ENCODE results near the gene TRPM6.
"Not testable (repeated sequence)": the region's sequence is repeated elsewhere in the genome, so short reads cannot be mapped to it uniquely, and the experiment has no call there.

TRPM6 gene

GRCh38 chr9:74858751-74859414 lies 28.8 kb downstream of the TRPM6 start:
- H3K4me3 ChIP-seq (ENCODE audit: low read depth, low read length): no peak overlapping the region
- TF ChIP-seq CTCF (IDR thresholded peaks at IDR 0.05; ENCODE audit: low read depth, low read length, missing control alignments): no peak
- DNase-seq (ENCODE audit: low read depth): no peak

GRCh38 chr9:74856989-74857388 lies 30.7 kb downstream of the TRPM6 start:
- no peak overlapping the region for H3K4me3 ChIP-seq (ENCODE audit: low read depth, low read length)
- no peak for TF ChIP-seq CTCF (IDR thresholded peaks at IDR 0.05; ENCODE audit: low read depth, low read length, missing control alignments)
- DNase-seq (ENCODE audit: low read depth): no peak

- no peak for DNase-seq (ENCODE audit: low read depth)
- H3K4me3 ChIP-seq (ENCODE audit: low read depth, low read length): no peak overlapping the region
- TF ChIP-seq CTCF (IDR thresholded peaks at IDR 0.05; ENCODE audit: low read depth, low read length, missing control alignments): no peak
Observed at GRCh38 chr9:74855072-74855471, 32.6 kb downstream of the TRPM6 start.

GRCh38 chr9:74853024-74853423 lies 34.7 kb downstream of the TRPM6 start:
- not testable (repeated sequence) for H3K4me3 ChIP-seq (ENCODE audit: low read depth, low read length); DNase-seq (ENCODE audit: low read depth)

GRCh38 chr9:74848153-74848525 lies 39.6 kb downstream of the TRPM6 start:
- DNase-seq (ENCODE audit: low read depth): no peak
- no peak overlapping the region for H3K4me3 ChIP-seq (ENCODE audit: low read depth, low read length)
- no peak for TF ChIP-seq CTCF (IDR thresholded peaks at IDR 0.05; ENCODE audit: low read depth, low read length, missing control alignments)

GRCh38 chr9:74847478-74848152 lies 40.1 kb downstream of the TRPM6 start:
- no peak for DNase-seq (ENCODE audit: low read depth)
- TF ChIP-seq CTCF (IDR thresholded peaks at IDR 0.05; ENCODE audit: low read depth, low read length, missing control alignments): no peak

GRCh38 chr9:74846766-74847165 lies 41.0 kb downstream of the TRPM6 start:
- no peak overlapping the region for H3K4me3 ChIP-seq (ENCODE audit: low read depth, low read length)
- TF ChIP-seq CTCF (IDR thresholded peaks at IDR 0.05; ENCODE audit: low read depth, low read length, missing control alignments): no peak
- no peak for DNase-seq (ENCODE audit: low read depth)

More at GRCh38 chr9:74847478-74848152, 40.1 kb downstream of the TRPM6 start:
- H3K4me3 ChIP-seq (ENCODE audit: low read depth, low read length): no peak overlapping the region
